Smooth muscle cell (in vitro differentiated cells): Measurements from ENCODE around the gene ARHGEF4. TPM values are rescaled to one million over a fixed set of nuclear protein-coding genes. Genes with fewer than 3 reads are reported as not detected.
A peak's percentile ranks its signal among the peaks of the same experiment; 100 is the strongest.

Source experiments
- DNase-seq: peaks from one replicate; lab custom pipeline; 2025; ENCODE audit not compliant: unreplicated experiment; lab: John Stamatoyannopoulos, UW
- H2AFZ ChIP-seq: fragments of 200-600 bp; sonication (generic); 2 replicates; pipeline ENCODE4 v1.6.0; 2016; ENCODE audit warnings: antibody characterized with exemption, low read depth, mild to moderate bottlenecking
- H3F3A ChIP-seq: fragments of 200-600 bp; sonication (generic); 2 replicates; pipeline ENCODE4 v1.6.0; 2017; ENCODE audit warnings: antibody characterized with exemption, low read depth
- H3K27ac ChIP-seq: fragments of 200-600 bp; sonication (generic); 2 replicates; pipeline ENCODE4 v1.5.1; 2016; ENCODE audit warnings: low read depth, mild to moderate bottlenecking
- H3K27me3 ChIP-seq: fragments of 200-600 bp; sonication (generic); 2 replicates; pipeline ENCODE4 v1.6.1; 2016; ENCODE audit warnings: low read depth, mild to moderate bottlenecking
- H3K36me3 ChIP-seq: fragments of 200-600 bp; sonication (generic); 2 replicates; pipeline ENCODE4 v1.5.1; 2016; ENCODE audit warnings: low read depth
- H3K4me1 ChIP-seq: fragments of 200-600 bp; sonication (generic); 2 replicates; pipeline ENCODE4 v1.5.1; 2016; ENCODE audit warnings: low read depth
- H3K4me2 ChIP-seq: fragments of 200-600 bp; sonication (generic); 2 replicates; pipeline ENCODE4 v1.6.0; 2016; ENCODE audit warnings: mild to moderate bottlenecking
- H3K4me3 ChIP-seq: fragments of 200-600 bp; sonication (generic); 2 replicates; pipeline ENCODE4 v1.5.1; 2016; ENCODE audit warnings: mild to moderate bottlenecking
- H3K79me2 ChIP-seq: fragments of 200-600 bp; sonication (generic); 2 replicates; pipeline ENCODE4 v1.6.0; 2016; ENCODE audit warnings: low read depth, mild to moderate bottlenecking
- H3K9ac ChIP-seq: fragments of 200-600 bp; sonication (generic); 2 replicates; pipeline ENCODE4 v1.6.0; 2016; ENCODE audit warnings: low read depth
- H3K9me3 ChIP-seq: fragments of 200-600 bp; sonication (generic); replicated peaks from 2 replicates; pipeline ENCODE4 v1.5.1; 2016; ENCODE audit warnings: low read depth
- H4K20me1 ChIP-seq: fragments of 200-600 bp; sonication (generic); 2 replicates; pipeline ENCODE4 v1.6.0; 2016; ENCODE audit warnings: low read depth
- WGBS: methylation state at CpG from one replicate; pipeline ENCODE4 v1.1.7; 2016; ENCODE audit warnings: low lambda C conversion rate; 5-methylcytosine and 5-hydroxymethylcytosine counted together
- polyA plus RNA-seq: library from polyadenylated mRNA; unstranded; fragments of >200 nt; fragmentation: Nextera tagmentation; extraction: Ambion mirVana; gene quantifications from 2 replicates; pipeline ENCODE4 v1.2.1, GENCODE V29; 2016
- total RNA-seq: library from RNA; depleted of rRNA; stranded (reverse); fragments of >200 nt; gene quantifications from 2 replicates; pipeline ENCODE4 v1.2.3, GENCODE V29; 2014
- TF ChIP-seq, protein P1 (sequence below): fragments of 200-600 bp; sonication (generic); IDR thresholded peaks from 2 replicates; pipeline ENCODE4 v1.5.1; 2017; ENCODE audit warnings: borderline replicate concordance, mild to moderate bottlenecking, antibody characterized with exemption; ENCODE audit not compliant: insufficient read depth, poor library complexity, severe bottlenecking

The ARHGEF4 gene
- total and polyA plus RNA-seq, 2 experiments from 2014 or later: 14.9 to 16.0 TPM

DNA sequence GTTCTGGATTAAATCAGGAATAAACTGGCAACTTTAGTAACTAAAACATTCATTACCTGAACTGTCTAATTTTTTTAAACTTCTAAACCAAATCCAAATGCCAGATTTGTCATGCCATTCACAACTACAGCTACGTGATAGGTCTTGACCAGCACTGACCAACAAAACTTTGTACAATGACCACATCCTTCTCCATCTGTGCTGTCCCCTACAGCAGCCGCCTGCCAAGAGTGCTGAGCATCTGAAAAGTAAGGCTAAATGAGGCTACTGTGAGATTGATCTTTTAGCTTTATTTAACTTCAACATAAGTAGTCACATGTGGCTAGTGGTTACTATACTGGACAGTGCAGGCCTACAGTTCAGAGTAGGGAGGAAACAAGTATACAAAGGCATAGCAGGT, 248.9 kb downstream of the ARHGEF4 start:
- Histone ChIP-seq H3K9me3 (no peaks in the 10 kb centered on the region), H3K4me2 (peak overlapping the region; percentile 39), H2AFZ (no peak overlapping the region), H3K27ac (peak overlapping the region; percentile 40), H3K9ac (no peak overlapping the region), H4K20me1 (peaks cover 99% of the 10 kb centered on the region), H3K27me3 (no peaks in the 10 kb centered on the region), H3K4me1 (peaks cover 7% of the 10 kb centered on the region), H3K4me3 (no peak overlapping the region), H3K79me2 (peaks cover 97% of the 10 kb centered on the region), H3F3A (peaks cover 19% of the 10 kb centered on the region), H3K36me3 (peaks cover 5% of the 10 kb centered on the region)
- no peak for DNase-seq
- WGBS: 78% methylated on average over 2 of the region's 2 CpGs
- TF ChIP-seq, protein P1, sequence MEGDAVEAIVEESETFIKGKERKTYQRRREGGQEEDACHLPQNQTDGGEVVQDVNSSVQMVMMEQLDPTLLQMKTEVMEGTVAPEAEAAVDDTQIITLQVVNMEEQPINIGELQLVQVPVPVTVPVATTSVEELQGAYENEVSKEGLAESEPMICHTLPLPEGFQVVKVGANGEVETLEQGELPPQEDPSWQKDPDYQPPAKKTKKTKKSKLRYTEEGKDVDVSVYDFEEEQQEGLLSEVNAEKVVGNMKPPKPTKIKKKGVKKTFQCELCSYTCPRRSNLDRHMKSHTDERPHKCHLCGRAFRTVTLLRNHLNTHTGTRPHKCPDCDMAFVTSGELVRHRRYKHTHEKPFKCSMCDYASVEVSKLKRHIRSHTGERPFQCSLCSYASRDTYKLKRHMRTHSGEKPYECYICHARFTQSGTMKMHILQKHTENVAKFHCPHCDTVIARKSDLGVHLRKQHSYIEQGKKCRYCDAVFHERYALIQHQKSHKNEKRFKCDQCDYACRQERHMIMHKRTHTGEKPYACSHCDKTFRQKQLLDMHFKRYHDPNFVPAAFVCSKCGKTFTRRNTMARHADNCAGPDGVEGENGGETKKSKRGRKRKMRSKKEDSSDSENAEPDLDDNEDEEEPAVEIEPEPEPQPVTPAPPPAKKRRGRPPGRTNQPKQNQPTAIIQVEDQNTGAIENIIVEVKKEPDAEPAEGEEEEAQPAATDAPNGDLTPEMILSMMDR: no peak

DNA sequence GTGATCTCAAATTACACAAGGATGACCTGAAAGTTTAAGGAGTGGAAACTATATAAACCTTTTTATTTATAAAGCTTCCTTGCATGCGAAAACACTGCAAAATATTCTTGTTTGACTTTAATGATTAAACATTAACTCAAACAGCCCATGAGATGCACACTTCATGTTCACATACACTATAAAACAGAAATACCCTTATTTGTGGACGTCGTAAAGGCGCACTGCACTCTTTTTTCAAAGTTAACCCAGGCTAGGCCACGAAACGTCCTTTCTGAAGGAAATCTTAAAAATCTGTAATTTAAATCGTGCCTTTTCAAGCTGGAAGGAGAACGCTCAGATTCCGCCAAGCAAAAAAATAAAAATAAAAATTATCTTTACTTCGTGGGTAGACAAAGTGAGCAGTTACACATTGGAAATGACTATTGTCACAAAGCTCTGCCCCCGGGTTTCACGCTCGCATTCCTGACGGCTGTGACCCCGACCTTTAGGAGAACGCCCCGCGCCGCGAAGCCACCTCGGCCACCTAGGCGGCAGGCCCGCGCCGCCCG, 255.8 kb downstream of the ARHGEF4 start:
- H3K9ac ChIP-seq: peak overlapping the region; percentile 80
- TF ChIP-seq, protein P1: no peak
- peak overlapping the region; percentile 84 for H3K27ac ChIP-seq
- under 1% methylated on average over 26 of the region's 26 CpGs for WGBS
- no peaks in the 10 kb centered on the region for H3K27me3 ChIP-seq
- H3F3A ChIP-seq: peaks cover 5% of the 10 kb centered on the region
- H3K4me1 ChIP-seq: no peaks in the 10 kb centered on the region
- H3K79me2 ChIP-seq: peaks cover 53% of the 10 kb centered on the region
- DNase-seq: no peak
- H2AFZ ChIP-seq: no peak overlapping the region
- H3K4me3 ChIP-seq: peak overlapping the region; percentile 98
- peak overlapping the region; percentile 96 for H3K4me2 ChIP-seq
- peaks cover 50% of the 10 kb centered on the region for H4K20me1 ChIP-seq
- no peaks in the 10 kb centered on the region for H3K9me3 ChIP-seq
- peaks cover 5% of the 10 kb centered on the region for H3K36me3 ChIP-seq

DNA sequence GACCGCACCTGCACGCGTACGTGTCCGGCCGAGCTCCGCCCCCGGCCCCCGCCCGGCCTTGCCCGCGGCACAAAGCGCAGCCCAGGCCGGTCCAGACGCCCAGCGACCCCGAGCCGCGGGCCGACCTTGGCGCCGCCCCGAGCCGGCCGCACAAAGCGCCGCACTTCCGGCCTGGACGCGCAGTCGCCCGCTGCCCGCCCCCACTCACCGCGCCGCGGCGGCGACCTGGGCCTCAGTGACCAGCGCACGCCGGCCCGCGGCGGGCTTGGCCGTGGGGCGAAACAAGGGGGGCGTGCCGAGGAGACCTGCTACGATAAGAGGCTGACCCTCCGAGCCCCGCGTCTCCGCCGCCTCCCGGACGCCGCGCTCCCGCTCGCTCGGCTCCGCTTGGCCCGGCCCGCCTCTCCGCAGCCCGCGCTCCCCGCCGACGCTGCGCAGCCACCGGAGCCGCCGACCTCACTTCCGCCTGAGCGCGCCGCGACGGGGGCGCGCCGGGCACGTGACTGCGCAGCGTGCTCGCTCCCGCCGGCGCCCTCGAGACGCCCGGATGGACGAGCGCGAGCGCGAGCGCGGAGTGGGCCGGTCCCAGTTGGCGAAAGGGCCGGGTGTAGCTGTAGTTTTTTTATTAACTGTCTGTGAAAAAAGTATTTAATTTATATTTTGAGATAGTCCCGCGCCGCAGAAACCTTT, 256.4 kb downstream of the ARHGEF4 start, which contains the start of gene FAM168B:
FAM168B (minus strand) TSS at position 455 of the 690 bp plus-strand sequence. CDS start 10,814 bp downstream, outside the sequence.
- DNase-seq: peak; percentile 72
- Histone ChIP-seq H4K20me1 (peaks cover 43% of the 10 kb centered on the region), H3K4me1 (no peaks in the 10 kb centered on the region), H3F3A (peaks cover 5% of the 10 kb centered on the region), H3K4me2 (peak within 1 kb of the TSS; percentile 96), H3K4me3 (peak within 1 kb of the TSS; percentile 98), H3K79me2 (peaks cover 47% of the 10 kb centered on the region), H3K27ac (peak within 1 kb of the TSS; percentile 84), H3K27me3 (no peaks in the 10 kb centered on the region), H2AFZ (peak within 1 kb of the TSS; percentile 98), H3K9me3 (no peaks in the 10 kb centered on the region), H3K36me3 (peaks cover 2% of the 10 kb centered on the region), H3K9ac (peak within 1 kb of the TSS; percentile 80)
- TF ChIP-seq, protein P1: no peak
- WGBS: under 1% methylated on average over 101 of the region's 107 CpGs
